ENCODE results near the gene VWDE.
"Not testable (repeated sequence)": the region's sequence is repeated elsewhere in the genome, so short reads cannot be mapped to it uniquely, and the experiment has no call there.

Gene VWDE

GRCh38 chr7:12410523-12410922, 6.9 kb upstream of the VWDE start:
- Histone ChIP-seq H3K36me3 (no peaks in the 10 kb centered on the region), H3K27me3 (no peaks in the 10 kb centered on the region), H3K4me3 (no peak overlapping the region), H3K4me1 (no peaks in the 10 kb centered on the region), H3K9me3 (peaks cover 0 to 5% (median 0%) of the 10 kb centered on the region in 3 donors), H3K27ac (no peak overlapping the region)
- intact Hi-C loops (cut with DNase I; ENCODE audit: low total_unique reads) = no loop called here
- no peak for DNase-seq
- TF ChIP-seq CTCF (IDR thresholded peaks at IDR 0.05) = no peak

- Histone ChIP-seq H3K36me3 (no peaks in the 10 kb centered on the region), H3K27ac (no peak overlapping the region), H3K4me1 (peaks cover 0 to 2% (median 0%) of the 10 kb centered on the region in 4 donors), H3K4me3 (no peak overlapping the region), H3K9me3 (peaks cover 0 to 5% (median 0%) of the 10 kb centered on the region in 3 donors), H3K27me3 (no peaks in the 10 kb centered on the region)
- no peak for TF ChIP-seq CTCF (IDR thresholded peaks at IDR 0.05)
- no peak for DNase-seq
- intact Hi-C loops (cut with DNase I; ENCODE audit: low total_unique reads) = no loop called here
These were observed 5.5 kb upstream of the VWDE start for GRCh38 chr7:12409097-12409711.

- H3K36me3 ChIP-seq; H3K27ac ChIP-seq; H3K27me3 ChIP-seq; intact Hi-C loops (cut with DNase I; ENCODE audit: low total_unique reads); H3K9me3 ChIP-seq; DNase-seq; H3K4me3 ChIP-seq: not testable (repeated sequence)
- peaks cover 0 to 11% (median 8%) of the 10 kb centered on the region in 4 donors for H3K4me1 ChIP-seq
These were observed 4.0 kb upstream of the VWDE start for GRCh38 chr7:12407652-12408051.

- no peaks in the 10 kb centered on the region for H3K9me3 ChIP-seq
- no peak for TF ChIP-seq CTCF (IDR thresholded peaks at IDR 0.05)
- no peak overlapping the region for H3K4me3 ChIP-seq
- no peaks in the 10 kb centered on the region for H3K36me3 ChIP-seq
- intact Hi-C loops (cut with DNase I; ENCODE audit: low total_unique reads) = no loop called here
- H3K27me3 ChIP-seq = peaks cover 0 to 4% of the 10 kb centered on the region in 2 donors
- no peak for DNase-seq
- peaks cover 0 to 11% (median 8%) of the 10 kb centered on the region in 4 donors for H3K4me1 ChIP-seq
- H3K27ac ChIP-seq = no peak overlapping the region
These were observed 1.3 kb downstream of the VWDE start for GRCh38 chr7:12402365-12402725.

- no peaks in the 10 kb centered on the region for H3K36me3 ChIP-seq
- no peak overlapping the region for H3K4me3 ChIP-seq
- H3K9me3 ChIP-seq = no peaks in the 10 kb centered on the region
- intact Hi-C loops (cut with DNase I; ENCODE audit: low total_unique reads) = no loop called here
- DNase-seq = no peak
- TF ChIP-seq CTCF (IDR thresholded peaks at IDR 0.05) = no peak
- H3K27me3 ChIP-seq = peaks cover 0 to 4% of the 10 kb centered on the region in 2 donors
- H3K4me1 ChIP-seq = peaks cover 0 to 11% (median 8%) of the 10 kb centered on the region in 4 donors
- no peak overlapping the region for H3K27ac ChIP-seq
These were observed 1.9 kb downstream of the VWDE start for GRCh38 chr7:12401538-12402364.

GRCh38 chr7:12398186-12398585, 5.5 kb downstream of the VWDE start:
- intact Hi-C loops (cut with DNase I; ENCODE audit: low total_unique reads) = no loop called here
- no peak overlapping the region for H3K4me3 ChIP-seq
- DNase-seq = no peak

More at GRCh38 chr7:12398186-12398585, 5.5 kb downstream of the VWDE start:
- no peak for TF ChIP-seq CTCF (IDR thresholded peaks at IDR 0.05)
- no peaks in the 10 kb centered on the region for H3K9me3 ChIP-seq
- no peak overlapping the region for H3K27ac ChIP-seq
- H3K27me3 ChIP-seq = no peaks in the 10 kb centered on the region
- H3K36me3 ChIP-seq = no peaks in the 10 kb centered on the region
- peaks cover 0 to under 1% (median under 1%) of the 10 kb centered on the region in 4 donors for H3K4me1 ChIP-seq

All from tibial artery (tissue), 4 donors.